ENCODE measurements around the gene SAFB. TPM values are rescaled to one million over a fixed set of nuclear protein-coding genes. Genes with fewer than 3 reads are reported as not detected.
"Not testable (repeated sequence)": the region's sequence is repeated elsewhere in the genome, so short reads cannot be mapped to it uniquely, and the experiment has no call there.

Gene SAFB
- total RNA-seq, 1 experiment from 2014 or later: 16.7 TPM

DNA sequence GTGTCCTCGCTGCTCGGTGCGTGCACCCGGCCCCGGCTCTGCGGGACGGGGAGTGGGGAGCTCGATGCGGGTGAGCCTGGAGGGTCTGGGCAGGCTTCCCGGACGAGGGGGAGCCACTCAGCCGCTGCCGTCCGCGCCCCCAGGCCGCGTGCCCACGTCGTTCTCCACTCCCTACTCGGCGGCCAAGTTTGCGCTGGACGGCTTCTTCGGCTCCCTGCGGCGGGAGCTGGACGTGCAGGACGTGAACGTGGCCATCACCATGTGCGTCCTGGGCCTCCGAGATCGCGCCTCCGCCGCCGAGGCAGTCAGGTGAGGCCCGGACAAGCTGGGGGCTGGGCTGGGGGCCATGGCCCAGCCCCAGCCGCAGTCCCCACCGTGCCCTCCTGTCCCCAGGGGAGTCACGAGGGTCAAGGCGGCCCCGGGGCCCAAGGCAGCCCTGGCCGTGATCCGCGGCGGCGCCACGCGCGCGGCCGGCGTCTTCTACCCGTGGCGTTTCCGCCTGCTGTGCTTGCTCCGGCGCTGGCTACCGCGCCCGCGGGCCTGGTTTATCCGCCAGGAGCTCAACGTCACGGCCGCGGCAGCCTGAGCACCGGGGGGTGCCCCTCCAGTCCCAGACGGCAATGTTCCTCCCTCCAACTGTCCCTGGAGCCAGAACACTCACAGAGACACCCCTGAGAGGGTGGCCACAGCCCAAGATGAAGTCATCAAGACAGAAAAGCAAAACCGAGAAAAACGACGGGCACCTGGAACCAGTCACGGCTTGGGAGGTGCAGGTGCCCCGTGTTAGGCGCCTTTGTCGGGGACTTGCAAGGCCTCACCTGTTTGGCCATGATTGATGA lies 64.7 kb downstream of the SAFB start:
- DNase-seq (ENCODE audit: low read depth, low spot score): no peak
- in situ Hi-C loops (cut with HindIII; ENCODE audit: low pct_unique_long_range_greater_than_20kb, low sequenced_read_pairs): no loop called here

DNA sequence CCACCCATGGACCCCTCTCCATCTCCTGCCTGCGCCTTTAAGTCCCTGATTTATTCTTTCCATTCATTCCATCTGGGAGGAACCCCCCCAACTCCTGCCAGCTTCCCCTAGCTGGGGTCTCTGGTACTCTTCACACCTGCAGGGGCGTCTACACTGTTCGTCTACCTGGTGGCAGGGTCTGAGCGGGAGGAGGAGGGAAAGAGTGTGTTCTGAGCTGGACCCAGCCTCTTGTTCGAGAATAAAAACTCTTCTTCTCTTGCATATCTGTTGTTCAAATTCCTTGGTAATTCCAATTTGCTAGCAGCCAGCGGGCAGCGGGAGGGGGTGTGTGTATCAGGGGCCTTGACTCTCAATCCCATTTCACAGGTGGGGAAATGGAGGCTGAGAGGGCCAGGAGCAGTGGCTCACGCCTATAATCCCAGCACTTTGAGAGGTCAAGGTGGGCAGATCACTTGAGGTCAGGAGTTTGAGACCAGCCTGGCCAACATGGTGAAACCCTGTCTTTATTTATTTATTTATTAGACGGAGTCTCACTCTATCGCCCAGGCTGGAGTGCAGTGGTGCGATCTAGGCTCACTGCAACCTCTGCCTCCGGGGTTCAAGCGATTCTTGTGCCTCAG lies 65.5 kb downstream of the SAFB start:
- in situ Hi-C loops (cut with HindIII; ENCODE audit: low pct_unique_long_range_greater_than_20kb, low sequenced_read_pairs); DNase-seq (ENCODE audit: low read depth, low spot score): not testable (repeated sequence)

DNA sequence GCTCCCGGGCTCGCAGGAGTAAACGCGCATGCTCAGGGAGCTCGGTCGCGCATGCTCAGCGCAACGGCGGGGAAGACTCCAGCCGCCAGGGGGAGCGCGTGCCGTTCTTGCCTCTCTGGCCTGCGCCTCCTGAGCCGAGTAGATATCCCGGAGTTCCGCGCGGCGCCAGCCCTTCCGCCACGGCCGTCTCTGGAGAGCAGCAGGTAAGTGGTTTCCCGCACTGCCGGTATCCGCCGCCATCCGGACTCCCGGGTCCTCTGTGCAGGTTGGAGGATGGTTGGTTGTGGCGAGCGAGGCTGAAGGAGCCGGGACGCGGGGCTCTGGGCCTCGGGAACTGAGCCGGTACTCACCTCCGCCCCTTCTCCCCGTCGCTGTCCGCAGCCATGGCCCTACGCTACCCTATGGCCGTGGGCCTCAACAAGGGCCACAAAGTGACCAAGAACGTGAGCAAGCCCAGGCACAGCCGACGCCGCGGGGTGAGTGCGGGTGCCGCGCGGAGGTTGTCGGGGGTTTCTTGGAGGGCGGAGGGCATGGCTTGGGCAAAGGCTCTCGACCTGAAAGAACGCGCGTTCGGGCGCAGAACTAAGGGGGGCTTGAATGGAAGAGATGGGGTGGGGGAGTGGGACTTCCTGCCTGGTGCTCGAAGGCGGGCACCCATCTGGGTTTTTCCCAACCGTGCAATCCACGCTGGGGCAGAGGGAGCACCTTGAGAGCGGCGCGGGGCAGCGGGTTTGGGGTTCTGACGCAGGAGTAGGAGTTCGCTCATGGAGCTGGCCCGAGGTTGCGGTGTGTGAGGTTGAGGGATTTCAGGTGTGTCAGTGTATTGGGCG lies 67.5 kb downstream of the SAFB start, which contains the start of gene RPL36:
Gene RPL36, plus strand, starts transcription at position 171 of the 830 bp plus-strand sequence. Its CDS starts 213 bp downstream, at position 384.
- in situ Hi-C loops (cut with HindIII; ENCODE audit: low pct_unique_long_range_greater_than_20kb, low sequenced_read_pairs): no loop called here
- DNase-seq (ENCODE audit: low read depth, low spot score): peak; percentile 94

DNA sequence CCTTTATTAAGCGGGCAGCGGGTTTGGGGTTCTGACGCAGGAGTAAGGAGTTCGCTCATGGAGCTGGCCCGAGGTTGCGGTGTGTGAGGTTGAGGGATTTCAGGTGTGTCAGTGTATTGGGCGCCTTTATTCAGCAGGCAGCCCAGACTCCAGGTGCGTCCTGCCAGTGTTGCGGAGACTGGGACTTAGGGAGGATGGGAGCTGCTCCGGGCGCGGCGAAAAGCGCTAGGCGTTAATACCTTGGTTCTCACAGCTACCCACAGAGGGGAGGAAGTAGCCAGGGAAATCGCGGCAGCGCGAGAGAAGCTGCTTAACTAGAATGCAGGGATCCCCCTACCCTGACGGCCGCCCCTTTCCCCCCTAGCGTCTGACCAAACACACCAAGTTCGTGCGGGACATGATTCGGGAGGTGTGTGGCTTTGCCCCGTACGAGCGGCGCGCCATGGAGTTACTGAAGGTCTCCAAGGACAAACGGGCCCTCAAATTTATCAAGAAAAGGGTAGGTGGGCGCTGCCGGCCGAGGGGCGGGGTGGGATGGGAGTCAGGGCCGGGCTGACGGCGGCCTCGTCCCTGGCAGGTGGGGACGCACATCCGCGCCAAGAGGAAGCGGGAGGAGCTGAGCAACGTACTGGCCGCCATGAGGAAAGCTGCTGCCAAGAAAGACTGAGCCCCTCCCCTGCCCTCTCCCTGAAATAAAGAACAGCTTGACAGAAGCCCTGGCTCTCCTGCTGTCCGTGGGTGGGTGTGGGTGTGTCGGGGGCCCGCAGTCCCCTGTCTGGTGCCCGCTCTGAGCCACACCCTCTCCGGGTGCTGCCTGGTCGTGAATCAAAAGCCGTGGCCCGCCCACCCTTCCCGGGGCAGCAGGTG lies 68.3 kb downstream of the SAFB start:
- in situ Hi-C loops (cut with HindIII; ENCODE audit: low pct_unique_long_range_greater_than_20kb, low sequenced_read_pairs): no loop called here
- DNase-seq (ENCODE audit: low read depth, low spot score): peak; percentile 33

DNA sequence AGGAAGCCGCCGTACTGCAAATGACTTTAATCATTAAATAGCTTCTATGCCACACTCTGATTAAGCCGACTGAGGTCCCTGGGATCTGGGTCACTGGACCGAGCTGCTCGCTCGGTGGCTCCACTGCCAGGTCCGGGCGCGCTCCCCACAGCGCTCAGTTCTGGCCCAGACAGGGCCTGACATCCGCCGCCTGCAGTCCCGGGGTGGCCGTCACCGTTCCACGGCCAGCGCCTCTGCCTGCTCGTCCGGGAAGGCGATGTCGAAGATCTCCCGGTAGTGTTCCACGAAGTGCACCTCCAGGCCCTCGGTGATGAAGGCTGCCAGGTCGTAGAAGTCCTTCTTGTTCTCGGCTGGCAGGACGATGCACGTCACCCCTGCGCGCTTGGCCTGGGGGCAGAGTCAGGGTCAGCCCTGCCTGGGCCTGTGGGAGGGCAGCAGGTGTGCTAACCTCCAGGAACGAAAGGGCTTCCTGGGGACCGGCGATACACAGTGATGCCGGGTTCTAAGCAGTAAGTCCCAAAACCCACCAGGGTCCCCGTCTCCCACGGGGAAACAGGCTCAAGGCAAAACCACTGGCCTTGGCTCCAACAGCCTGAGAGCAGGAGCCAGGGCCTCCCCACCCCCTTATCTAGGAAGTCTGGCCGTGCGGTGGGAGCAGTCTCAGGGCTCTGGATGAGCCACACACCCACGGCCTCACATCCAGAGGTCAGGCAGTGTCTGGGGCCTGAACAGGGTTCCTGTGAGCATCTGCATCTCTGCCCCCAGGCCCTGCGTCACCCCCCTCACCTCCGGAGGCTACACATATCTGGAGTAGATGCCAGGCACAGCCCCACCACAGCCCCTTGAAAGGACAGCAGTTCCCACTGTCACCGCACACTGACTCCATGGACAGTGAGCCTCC lies 69.2 kb downstream of the SAFB start:
- in situ Hi-C loops (cut with HindIII; ENCODE audit: low pct_unique_long_range_greater_than_20kb, low sequenced_read_pairs): no loop called here
- no peak for DNase-seq (ENCODE audit: low read depth, low spot score)

DNA sequence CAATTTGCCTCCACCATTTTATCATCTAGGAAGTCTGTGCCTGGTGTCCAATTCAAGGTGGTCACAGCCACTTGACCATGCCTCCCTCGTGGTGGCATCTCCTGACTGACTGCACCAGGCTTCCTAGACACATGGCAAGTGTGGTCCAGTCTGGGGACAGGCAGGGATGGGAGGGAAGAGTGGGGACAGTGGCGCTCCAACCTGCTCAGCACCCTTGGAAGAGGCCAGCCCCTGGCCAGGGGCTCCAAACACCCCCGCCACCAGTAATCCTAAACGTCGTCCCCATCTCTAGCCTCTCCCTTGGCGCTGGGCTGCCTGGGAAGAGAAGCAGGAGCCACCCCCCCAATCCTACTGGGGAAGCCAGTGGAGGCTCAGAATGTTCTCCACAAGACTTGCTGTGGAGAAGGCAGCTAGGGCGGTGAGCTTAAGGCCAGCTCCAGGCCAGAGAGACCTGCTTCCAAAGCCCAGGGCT lies 69.9 kb downstream of the SAFB start:
- in situ Hi-C loops (cut with HindIII; ENCODE audit: low pct_unique_long_range_greater_than_20kb, low sequenced_read_pairs): no loop called here
- no peak for DNase-seq (ENCODE audit: low read depth, low spot score)

DNA sequence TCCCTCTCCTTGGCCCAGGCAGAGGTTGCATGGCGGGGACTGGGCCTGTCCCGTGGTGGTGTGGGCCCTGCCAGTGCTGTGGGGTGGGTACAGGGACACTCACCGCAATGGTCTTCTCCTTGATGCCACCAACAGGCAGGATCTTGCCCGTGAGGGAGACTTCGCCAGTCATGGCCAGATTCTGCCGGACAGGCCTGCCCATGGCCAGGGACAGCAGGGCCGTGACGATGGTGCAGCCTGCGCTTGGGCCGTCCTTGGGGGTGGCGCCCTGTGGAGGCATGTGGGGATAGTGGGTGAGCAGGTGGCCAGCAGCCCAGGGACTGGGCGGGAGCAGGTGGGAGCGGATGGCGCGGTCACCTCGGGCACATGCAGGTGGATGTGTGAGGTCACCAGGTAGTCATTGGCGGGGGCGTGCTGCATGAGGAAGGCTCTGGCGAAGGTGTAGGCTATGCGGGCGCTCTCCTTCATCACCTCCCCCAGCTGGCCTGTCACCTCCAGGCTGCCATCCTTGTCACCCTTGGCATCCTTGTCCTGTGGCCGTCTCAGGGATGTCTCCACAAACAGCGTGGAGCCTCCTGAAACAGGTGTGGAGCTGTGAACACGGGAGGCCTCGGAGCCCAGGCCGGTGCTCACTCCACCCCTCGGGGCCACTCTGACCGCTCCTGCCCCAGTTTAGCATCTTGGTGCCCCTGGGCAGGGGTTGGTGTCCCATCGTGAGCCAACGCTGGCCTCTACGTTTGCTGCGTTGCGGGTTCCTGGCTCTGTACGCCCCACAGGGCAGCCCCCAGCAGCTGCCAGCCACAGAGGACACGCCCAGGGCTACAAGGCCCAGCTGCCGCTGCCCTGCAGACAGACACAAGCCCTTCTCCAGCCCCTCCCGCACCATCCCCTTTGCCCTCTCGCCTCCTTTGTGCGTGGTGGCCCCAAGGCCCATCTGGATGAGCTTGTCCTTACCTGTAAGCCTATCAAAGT lies 70.6 kb downstream of the SAFB start:
- DNase-seq (ENCODE audit: low read depth, low spot score): no peak

DNA sequence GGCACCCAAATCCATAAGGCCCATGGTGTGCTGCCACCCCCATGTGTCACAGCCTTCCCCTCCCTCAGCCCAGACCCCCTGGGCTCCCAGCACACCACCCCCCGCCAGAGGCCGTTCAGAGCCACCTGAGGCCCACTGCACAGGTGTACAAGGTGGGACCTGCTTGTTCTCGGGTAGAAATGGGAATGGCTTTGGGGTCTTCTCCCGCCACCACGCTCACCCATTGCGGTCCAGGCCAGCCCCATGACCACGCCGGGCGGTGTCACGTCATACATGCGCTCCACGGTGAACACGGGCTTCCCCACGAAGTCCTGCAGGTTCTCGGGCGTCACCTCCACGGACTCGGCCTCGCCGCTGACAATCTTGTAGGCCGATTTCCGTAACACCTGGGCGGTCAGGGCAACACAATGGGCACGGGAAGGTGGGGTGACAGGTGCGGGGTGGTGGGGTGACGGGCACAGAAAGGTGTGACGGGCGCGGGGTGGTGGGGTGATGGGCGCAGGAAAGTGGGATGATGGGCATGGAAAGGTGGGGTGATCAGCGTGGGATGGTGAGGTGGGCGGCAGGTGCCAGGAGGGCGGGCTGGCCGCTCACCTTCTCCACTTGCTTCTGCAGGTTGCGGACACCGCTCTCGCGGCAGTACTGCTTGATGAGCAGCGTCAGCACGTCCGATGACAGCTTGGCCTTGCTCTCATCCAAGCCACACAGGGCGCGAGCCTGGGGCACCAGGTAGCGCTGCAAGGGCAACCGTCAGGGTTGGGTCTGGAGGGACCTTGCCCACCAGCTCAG lies 71.5 kb downstream of the SAFB start:
- in situ Hi-C loops (cut with HindIII; ENCODE audit: low pct_unique_long_range_greater_than_20kb, low sequenced_read_pairs): no loop called here
- DNase-seq (ENCODE audit: low read depth, low spot score): no peak

More for the DNA sequence above, 70.6 kb downstream of the SAFB start:
- in situ Hi-C loops (cut with HindIII; ENCODE audit: low pct_unique_long_range_greater_than_20kb, low sequenced_read_pairs): no loop called here

DNA sequence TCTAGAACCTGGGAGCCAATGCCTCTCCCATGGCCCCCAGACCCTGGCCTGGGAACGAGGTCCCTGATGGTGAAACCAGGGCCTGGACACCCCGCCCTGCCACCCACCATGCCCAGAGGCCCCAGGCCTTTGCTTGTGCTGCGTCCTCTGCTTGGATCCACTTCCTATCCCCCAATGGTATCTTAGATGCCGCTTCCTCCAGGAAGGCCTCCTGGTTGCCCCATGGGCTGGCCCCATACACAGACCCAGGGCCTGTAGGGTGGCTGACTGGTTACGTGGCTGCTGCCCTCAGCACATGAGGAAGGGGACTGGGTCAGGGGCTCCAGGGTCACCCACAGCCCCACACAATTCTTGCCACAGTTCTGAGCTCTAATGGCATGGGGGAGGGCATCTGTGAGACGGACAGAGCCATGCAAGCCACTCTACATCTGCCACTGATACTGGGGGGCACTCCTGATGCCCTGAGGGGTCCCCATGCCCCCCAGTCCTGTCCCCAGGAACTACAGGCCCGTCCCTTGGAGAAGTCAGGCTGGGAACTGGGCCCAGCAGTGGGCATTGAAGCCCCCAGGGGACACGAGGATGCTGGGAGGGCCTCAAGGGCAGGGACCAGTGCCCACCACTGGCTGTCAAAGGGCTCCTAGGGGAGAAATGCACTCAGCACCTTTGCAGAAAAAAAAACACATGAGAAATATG lies 72.2 kb downstream of the SAFB start:
- in situ Hi-C loops (cut with HindIII; ENCODE audit: low pct_unique_long_range_greater_than_20kb, low sequenced_read_pairs): no loop called here
- DNase-seq (ENCODE audit: low read depth, low spot score): no peak

DNA sequence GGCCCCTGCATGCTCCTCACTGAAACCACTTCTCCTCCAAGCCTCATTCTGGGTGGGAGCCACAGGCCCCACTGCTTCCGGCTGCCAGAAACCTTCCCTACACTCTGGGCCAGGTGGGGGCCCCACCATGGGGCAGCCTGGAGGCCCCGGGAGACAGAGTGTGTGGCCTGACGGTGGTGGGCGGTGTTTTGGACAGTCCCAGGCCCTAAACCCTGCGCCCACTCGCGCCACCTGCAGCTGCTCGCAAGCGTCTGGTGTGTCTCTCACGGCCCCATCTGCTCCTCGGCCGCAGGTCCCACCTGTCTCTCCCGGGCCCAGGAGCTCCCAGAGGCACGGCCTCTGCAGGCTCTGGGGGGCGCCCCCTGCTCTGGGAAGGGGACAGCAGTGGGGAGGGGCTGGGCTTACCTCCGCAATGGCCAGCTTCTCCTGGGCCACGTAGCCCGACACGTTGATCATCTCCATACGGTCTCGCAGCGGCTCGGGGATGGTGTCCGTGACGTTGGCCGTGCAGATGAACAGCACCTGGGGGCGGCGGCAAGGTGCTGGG lies 72.8 kb downstream of the SAFB start:
- no peak for DNase-seq (ENCODE audit: low read depth, low spot score)
- in situ Hi-C loops (cut with HindIII; ENCODE audit: low pct_unique_long_range_greater_than_20kb, low sequenced_read_pairs): no loop called here

DNA sequence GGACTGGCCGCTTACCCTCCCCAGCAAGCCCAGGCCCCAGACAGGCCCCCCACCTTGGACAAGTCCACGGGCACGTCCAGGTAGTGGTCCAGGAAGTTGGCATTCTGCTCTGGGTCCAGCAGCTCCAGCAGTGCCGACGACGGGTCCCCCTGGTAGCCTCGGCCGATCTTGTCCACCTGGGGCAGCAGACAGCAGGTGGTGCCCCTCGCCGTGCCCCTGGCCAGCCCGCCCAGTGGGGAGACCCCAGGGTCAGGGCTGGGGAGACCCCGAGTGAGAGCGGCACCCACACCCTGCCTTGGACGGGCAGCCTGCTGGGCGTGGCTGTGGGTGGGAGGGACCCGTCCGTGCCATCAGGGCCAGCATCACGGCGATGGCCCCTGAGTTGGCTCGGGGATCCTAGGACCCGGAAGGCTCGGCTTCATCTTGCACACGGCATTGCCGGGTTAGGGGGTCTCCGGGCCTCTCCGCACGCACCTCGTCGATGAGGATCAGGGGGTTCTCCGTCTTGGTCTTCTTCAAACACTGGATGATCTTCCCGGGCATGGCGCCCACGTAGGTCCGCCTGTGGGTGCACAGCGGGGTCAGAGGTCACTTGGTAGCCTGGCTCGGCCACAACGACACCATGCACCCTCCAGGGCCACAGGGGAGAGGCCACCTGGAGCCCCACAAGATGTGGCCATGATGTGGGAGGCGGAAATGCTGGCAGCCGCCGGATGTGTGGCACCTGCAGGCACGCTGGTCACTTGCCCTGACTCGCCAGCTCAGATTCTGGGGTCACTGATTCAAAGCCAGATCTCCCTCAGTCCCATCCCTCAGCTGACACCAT lies 73.5 kb downstream of the SAFB start:
- no peak for DNase-seq (ENCODE audit: low read depth, low spot score)
- in situ Hi-C loops (cut with HindIII; ENCODE audit: low pct_unique_long_range_greater_than_20kb, low sequenced_read_pairs): no loop called here

DNA sequence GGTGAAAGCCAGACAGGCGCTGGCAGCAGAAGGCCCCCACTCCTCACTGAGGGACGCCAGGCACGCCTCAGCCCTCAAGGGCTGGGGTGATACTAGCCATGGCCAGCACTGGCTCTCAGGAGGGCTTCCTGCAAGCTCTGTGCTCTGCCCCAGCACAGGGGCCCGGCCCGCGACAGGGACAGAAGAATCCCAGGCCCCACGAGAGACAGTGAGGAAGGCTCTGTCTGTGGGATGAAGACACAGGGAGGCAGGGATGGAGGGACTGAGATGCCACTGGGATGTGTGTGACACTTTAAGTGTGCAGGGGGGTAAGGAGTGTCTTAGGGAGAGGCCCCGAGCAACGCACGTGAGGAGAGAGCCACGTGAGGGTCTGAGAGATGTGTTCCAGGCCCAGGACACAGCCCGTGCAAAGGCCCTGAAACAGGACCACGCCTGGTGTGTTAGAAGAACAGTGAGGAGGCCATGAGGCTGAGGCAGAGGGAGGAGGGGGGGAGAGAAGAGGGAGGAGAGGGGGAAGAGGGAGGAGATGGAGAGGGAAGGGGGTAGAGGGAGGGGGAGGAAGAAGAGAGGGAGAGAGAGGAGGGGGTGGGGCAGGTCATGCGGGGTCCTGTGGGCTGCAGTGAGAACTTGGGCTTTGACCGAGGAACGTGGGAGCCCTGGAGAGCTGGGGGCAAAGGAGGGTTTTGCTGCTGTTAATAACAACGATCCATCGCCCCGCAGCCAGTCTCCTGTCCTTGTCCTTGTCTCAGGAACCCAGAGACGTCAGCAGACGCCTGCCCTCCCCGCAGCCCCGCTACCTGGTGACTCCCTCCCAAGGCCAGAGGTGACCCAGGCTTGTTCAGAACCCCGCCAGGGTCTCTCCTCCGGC lies 74.4 kb downstream of the SAFB start:
- no peak for DNase-seq (ENCODE audit: low read depth, low spot score)
- in situ Hi-C loops (cut with HindIII; ENCODE audit: low pct_unique_long_range_greater_than_20kb, low sequenced_read_pairs): no loop called here
